ENCODE measurements around the gene SPEM3.

SPEM3 gene

GRCh38 chr17:7406235-7406825 is 22.3 kb upstream of the SPEM3 start:
- H3K23ac ChIP-seq (ENCODE audit: low read length in 2 of 2) = no peak overlapping the region
- no peak overlapping the region for H2AFZ ChIP-seq (ENCODE audit: low read depth, low read length)
- H2BK12ac ChIP-seq (ENCODE audit: low read length in 2 of 2) = no peak overlapping the region
- DNase-seq = no peak
- H3K4me2 ChIP-seq (ENCODE audit: low read length, poor library complexity, severe bottlenecking) = peak overlapping the region; percentile 75
- H2AK5ac ChIP-seq (ENCODE audit: low read length, severe bottlenecking) = no peak overlapping the region
- no peaks in the 10 kb centered on the region for H3K9me3 ChIP-seq (ENCODE audit: control insufficient read depth, low read length)
- H2BK120ac ChIP-seq (ENCODE audit: low read depth, low read length) = no peak overlapping the region
- H3K27me3 ChIP-seq (ENCODE audit: control insufficient read depth in 1 of 2, insufficient read depth in 1 of 2, low read length in 2 of 2) = no peaks in the 10 kb centered on the region
- no peak overlapping the region for H3K18ac ChIP-seq (ENCODE audit: low read depth in 1 of 2, low read length in 2 of 2)
- H3K4ac ChIP-seq (ENCODE audit: low read depth in 1 of 2, low read length in 2 of 2) = no peak overlapping the region
- WGBS = 28% methylated on average over 10 of the region's 12 CpGs
- H3K79me1 ChIP-seq (replicated peaks; ENCODE audit: low read length, poor library complexity, severe bottlenecking) = peaks cover 21% of the 10 kb centered on the region
- H3K4me3 ChIP-seq (ENCODE audit: insufficient read depth in 1 of 2, low read depth in 1 of 2, low read length in 2 of 2) = peak overlapping the region; percentile 29 to 90
- no peak overlapping the region for H4K91ac ChIP-seq (ENCODE audit: low read length)
- no peak overlapping the region for H4K8ac ChIP-seq (ENCODE audit: low read length)
- H3K4me1 ChIP-seq (ENCODE audit: control insufficient read depth, insufficient read depth, low read depth, low read length) = peaks cover 18% of the 10 kb centered on the region
- peak overlapping the region in 1 of 2 experiments; percentile 53 for H3K14ac ChIP-seq (ENCODE audit: low read length in 2 of 2)
- H3K27ac ChIP-seq (ENCODE audit: low read length, poor library complexity, severe bottlenecking) = no peak overlapping the region
- H3K9ac ChIP-seq (ENCODE audit: low read length) = peak overlapping the region; percentile 90
- H3K36me3 ChIP-seq (ENCODE audit: control insufficient read depth in 1 of 2, insufficient read depth in 2 of 2, low read depth in 1 of 2, low read length in 2 of 2) = peaks cover 29 to 33% of the 10 kb centered on the region in 2 experiments
- no peak overlapping the region for H2BK15ac ChIP-seq (ENCODE audit: low read depth, poor library complexity, severe bottlenecking)
- no peak overlapping the region for H2BK5ac ChIP-seq (ENCODE audit: low read depth, low read length, poor library complexity, severe bottlenecking)

- 89% methylated on average over 5 of the region's 13 CpGs for WGBS
- Histone ChIP-seq H3K4ac (ENCODE audit: low read depth in 1 of 2, low read length in 2 of 2) (no peak overlapping the region), H3K36me3 (ENCODE audit: control insufficient read depth in 1 of 2, insufficient read depth in 2 of 2, low read depth in 1 of 2, low read length in 2 of 2) (peaks cover 29 to 34% of the 10 kb centered on the region in 2 experiments), H3K79me1 (replicated peaks; ENCODE audit: low read length, poor library complexity, severe bottlenecking) (peaks cover 19% of the 10 kb centered on the region), H2BK15ac (ENCODE audit: low read depth, poor library complexity, severe bottlenecking) (no peak overlapping the region), H3K14ac (ENCODE audit: low read length in 2 of 2) (peak overlapping the region in 1 of 2 experiments; percentile 58), H4K91ac (ENCODE audit: low read length) (no peak overlapping the region), H3K18ac (ENCODE audit: low read depth in 1 of 2, low read length in 2 of 2) (no peak overlapping the region), H3K27me3 (ENCODE audit: control insufficient read depth in 1 of 2, insufficient read depth in 1 of 2, low read length in 2 of 2) (no peaks in the 10 kb centered on the region), H3K23ac (ENCODE audit: low read length in 2 of 2) (peak overlapping the region in 1 of 2 experiments; percentile 23), H2AK5ac (ENCODE audit: low read length, severe bottlenecking) (no peak overlapping the region), H2AFZ (ENCODE audit: low read depth, low read length) (no peak overlapping the region), H3K4me2 (ENCODE audit: low read length, poor library complexity, severe bottlenecking) (no peak overlapping the region), H2BK5ac (ENCODE audit: low read depth, low read length, poor library complexity, severe bottlenecking) (no peak overlapping the region), H3K9ac (ENCODE audit: low read length) (no peak overlapping the region), H2BK12ac (ENCODE audit: low read length in 2 of 2) (no peak overlapping the region), H3K9me3 (ENCODE audit: control insufficient read depth, low read length) (no peaks in the 10 kb centered on the region), H3K27ac (ENCODE audit: low read length, poor library complexity, severe bottlenecking) (no peak overlapping the region), H4K8ac (ENCODE audit: low read length) (no peak overlapping the region), H3K4me3 (ENCODE audit: insufficient read depth in 1 of 2, low read depth in 1 of 2, low read length in 2 of 2) (no peak overlapping the region), H2BK120ac (ENCODE audit: low read depth, low read length) (no peak overlapping the region), H3K4me1 (ENCODE audit: control insufficient read depth, insufficient read depth, low read depth, low read length) (peaks cover 18% of the 10 kb centered on the region)
- no peak for DNase-seq
Observed at GRCh38 chr17:7407082-7407481, 21.6 kb upstream of the SPEM3 start.

GRCh38 chr17:7407485-7408251 is 21.0 kb upstream of the SPEM3 start, which contains the start of gene NLGN2:
NLGN2 (plus strand) TSS chr17:7407845; CDS start chr17:7408256, 411 bp downstream.
- no peak within 1 kb of the TSS for H3K4ac ChIP-seq (ENCODE audit: low read depth in 1 of 2, low read length in 2 of 2)
- H2AK5ac ChIP-seq (ENCODE audit: low read length, severe bottlenecking) = no peak within 1 kb of the TSS
- 63% methylated on average over 4 of the region's 12 CpGs for WGBS
- peak within 1 kb of the TSS in 1 of 2 experiments; percentile 58 for H3K14ac ChIP-seq (ENCODE audit: low read length in 2 of 2)
- no peaks in the 10 kb centered on the region for H3K27me3 ChIP-seq (ENCODE audit: control insufficient read depth in 1 of 2, insufficient read depth in 1 of 2, low read length in 2 of 2)
- no peak within 1 kb of the TSS for H3K9ac ChIP-seq (ENCODE audit: low read length)
- no peak for DNase-seq
- H3K23ac ChIP-seq (ENCODE audit: low read length in 2 of 2) = peak within 1 kb of the TSS in 1 of 2 experiments; percentile 23
- H2AFZ ChIP-seq (ENCODE audit: low read depth, low read length) = no peak within 1 kb of the TSS
- H3K4me1 ChIP-seq (ENCODE audit: control insufficient read depth, insufficient read depth, low read depth, low read length) = peaks cover 18% of the 10 kb centered on the region
- no peak within 1 kb of the TSS for H3K18ac ChIP-seq (ENCODE audit: low read depth in 1 of 2, low read length in 2 of 2)
- no peak within 1 kb of the TSS for H3K4me2 ChIP-seq (ENCODE audit: low read length, poor library complexity, severe bottlenecking)
- H4K8ac ChIP-seq (ENCODE audit: low read length) = no peak within 1 kb of the TSS
- no peak within 1 kb of the TSS for H2BK12ac ChIP-seq (ENCODE audit: low read length in 2 of 2)
- H2BK5ac ChIP-seq (ENCODE audit: low read depth, low read length, poor library complexity, severe bottlenecking) = no peak within 1 kb of the TSS
- no peak within 1 kb of the TSS for H3K27ac ChIP-seq (ENCODE audit: low read length, poor library complexity, severe bottlenecking)
- H4K91ac ChIP-seq (ENCODE audit: low read length) = no peak within 1 kb of the TSS
- no peak within 1 kb of the TSS for H2BK120ac ChIP-seq (ENCODE audit: low read depth, low read length)
- H3K79me1 ChIP-seq (replicated peaks; ENCODE audit: low read length, poor library complexity, severe bottlenecking) = peaks cover 19% of the 10 kb centered on the region
- H3K36me3 ChIP-seq (ENCODE audit: control insufficient read depth in 1 of 2, insufficient read depth in 2 of 2, low read depth in 1 of 2, low read length in 2 of 2) = peaks cover 29 to 34% of the 10 kb centered on the region in 2 experiments
- no peaks in the 10 kb centered on the region for H3K9me3 ChIP-seq (ENCODE audit: control insufficient read depth, low read length)
- H2BK15ac ChIP-seq (ENCODE audit: low read depth, poor library complexity, severe bottlenecking) = no peak within 1 kb of the TSS
- no peak within 1 kb of the TSS for H3K4me3 ChIP-seq (ENCODE audit: insufficient read depth in 1 of 2, low read depth in 1 of 2, low read length in 2 of 2)

- Histone ChIP-seq H2AK5ac (ENCODE audit: low read length, severe bottlenecking) (no peak overlapping the region), H2BK120ac (ENCODE audit: low read depth, low read length) (no peak overlapping the region), H2BK12ac (ENCODE audit: low read length in 2 of 2) (no peak overlapping the region), H4K91ac (ENCODE audit: low read length) (no peak overlapping the region), H3K79me1 (replicated peaks; ENCODE audit: low read length, poor library complexity, severe bottlenecking) (peaks cover 22% of the 10 kb centered on the region), H2BK15ac (ENCODE audit: low read depth, poor library complexity, severe bottlenecking) (no peak overlapping the region), H3K18ac (ENCODE audit: low read depth in 1 of 2, low read length in 2 of 2) (no peak overlapping the region), H4K8ac (ENCODE audit: low read length) (no peak overlapping the region), H3K27ac (ENCODE audit: low read length, poor library complexity, severe bottlenecking) (no peak overlapping the region), H2BK5ac (ENCODE audit: low read depth, low read length, poor library complexity, severe bottlenecking) (no peak overlapping the region), H3K36me3 (ENCODE audit: control insufficient read depth in 1 of 2, insufficient read depth in 2 of 2, low read depth in 1 of 2, low read length in 2 of 2) (peaks cover 29 to 34% of the 10 kb centered on the region in 2 experiments), H3K9ac (ENCODE audit: low read length) (no peak overlapping the region), H3K4me1 (ENCODE audit: control insufficient read depth, insufficient read depth, low read depth, low read length) (peaks cover 17% of the 10 kb centered on the region), H3K4me2 (ENCODE audit: low read length, poor library complexity, severe bottlenecking) (no peak overlapping the region), H3K23ac (ENCODE audit: low read length in 2 of 2) (no peak overlapping the region), H2AFZ (ENCODE audit: low read depth, low read length) (no peak overlapping the region), H3K4me3 (ENCODE audit: insufficient read depth in 1 of 2, low read depth in 1 of 2, low read length in 2 of 2) (no peak overlapping the region), H3K14ac (ENCODE audit: low read length in 2 of 2) (no peak overlapping the region), H3K9me3 (ENCODE audit: control insufficient read depth, low read length) (no peaks in the 10 kb centered on the region), H3K27me3 (ENCODE audit: control insufficient read depth in 1 of 2, insufficient read depth in 1 of 2, low read length in 2 of 2) (no peaks in the 10 kb centered on the region), H3K4ac (ENCODE audit: low read depth in 1 of 2, low read length in 2 of 2) (no peak overlapping the region)
- no peak for DNase-seq
- 74% methylated on average over 45 of the region's 58 CpGs for WGBS
Observed at GRCh38 chr17:7408252-7408727, 20.4 kb upstream of the SPEM3 start.

Measured in mesenchymal stem cell (in vitro differentiated cells and primary cell).